GM21528 (cell line): ENCODE measurements around the gene APP.
"Not testable (repeated sequence)": the region's sequence is repeated elsewhere in the genome, so short reads cannot be mapped to it uniquely, and the experiment has no call there.

ENCODE experiments used
- ATAC-seq: cut with Tn5 transposase; IDR thresholded peaks from one replicate; pipeline ENCODE4 v1.9.1; 2021; ENCODE audit warnings: mild to moderate bottlenecking, moderate library complexity; ENCODE audit not compliant: unreplicated experiment, low FRiP score

Gene APP

GRCh38 chr21:26106562-26106961, 64.0 kb downstream of the APP start:
- no peak for ATAC-seq

- ATAC-seq, result no peak
Observed at GRCh38 chr21:26105819-26106218, 64.8 kb downstream of the APP start.

GRCh38 chr21:26100573-26100972, 70.0 kb downstream of the APP start:
- no peak for ATAC-seq

GRCh38 chr21:26099610-26100219, 70.9 kb downstream of the APP start:
- no peak for ATAC-seq

GRCh38 chr21:26098772-26099397, 71.7 kb downstream of the APP start:
- ATAC-seq, result no peak

- ATAC-seq, result no peak
Observed at GRCh38 chr21:26097475-26097874, 73.1 kb downstream of the APP start.

- ATAC-seq, result no peak
Observed at GRCh38 chr21:26096494-26097371, 73.8 kb downstream of the APP start.

- ATAC-seq, result no peak
Observed at GRCh38 chr21:26095131-26095530, 75.4 kb downstream of the APP start.

GRCh38 chr21:26093122-26093521, 77.4 kb downstream of the APP start:
- ATAC-seq, result no peak

- ATAC-seq, result no peak
Observed at GRCh38 chr21:26091480-26092018, 79.0 kb downstream of the APP start.

- ATAC-seq, result no peak
Observed at GRCh38 chr21:26089730-26090129, 80.8 kb downstream of the APP start.

- no peak for ATAC-seq
Observed at GRCh38 chr21:26087223-26087918, 83.2 kb downstream of the APP start.

- no peak for ATAC-seq
Observed at GRCh38 chr21:26085882-26086281, 84.7 kb downstream of the APP start.

- ATAC-seq, result no peak
Observed at GRCh38 chr21:26085127-26085526, 85.4 kb downstream of the APP start.

GRCh38 chr21:26082549-26082948, 88.0 kb downstream of the APP start:
- ATAC-seq, result no peak

- ATAC-seq, result not testable (repeated sequence)
Observed at GRCh38 chr21:26081175-26081760, 89.3 kb downstream of the APP start.

GRCh38 chr21:26080211-26080610, 90.4 kb downstream of the APP start:
- no peak for ATAC-seq

GRCh38 chr21:26079366-26079765, 91.2 kb downstream of the APP start:
- ATAC-seq, result no peak

GRCh38 chr21:26077521-26077920, 93.0 kb downstream of the APP start:
- ATAC-seq, result no peak
